LNCAP (cell line): ENCODE data around the gene SDF2L1.

Experiments
- TF ChIP-seq, protein P1 (sequence below): fragments of 450-650 bp; IDR thresholded peaks from 2 replicates; pipeline ENCODE4 v1.5.1; 2017; ENCODE audit warnings: mild to moderate bottlenecking

SDF2L1 gene

GRCh38 chr22:21682385-21683175 lies 40.5 kb downstream of the SDF2L1 start:
- TF ChIP-seq, protein P1, sequence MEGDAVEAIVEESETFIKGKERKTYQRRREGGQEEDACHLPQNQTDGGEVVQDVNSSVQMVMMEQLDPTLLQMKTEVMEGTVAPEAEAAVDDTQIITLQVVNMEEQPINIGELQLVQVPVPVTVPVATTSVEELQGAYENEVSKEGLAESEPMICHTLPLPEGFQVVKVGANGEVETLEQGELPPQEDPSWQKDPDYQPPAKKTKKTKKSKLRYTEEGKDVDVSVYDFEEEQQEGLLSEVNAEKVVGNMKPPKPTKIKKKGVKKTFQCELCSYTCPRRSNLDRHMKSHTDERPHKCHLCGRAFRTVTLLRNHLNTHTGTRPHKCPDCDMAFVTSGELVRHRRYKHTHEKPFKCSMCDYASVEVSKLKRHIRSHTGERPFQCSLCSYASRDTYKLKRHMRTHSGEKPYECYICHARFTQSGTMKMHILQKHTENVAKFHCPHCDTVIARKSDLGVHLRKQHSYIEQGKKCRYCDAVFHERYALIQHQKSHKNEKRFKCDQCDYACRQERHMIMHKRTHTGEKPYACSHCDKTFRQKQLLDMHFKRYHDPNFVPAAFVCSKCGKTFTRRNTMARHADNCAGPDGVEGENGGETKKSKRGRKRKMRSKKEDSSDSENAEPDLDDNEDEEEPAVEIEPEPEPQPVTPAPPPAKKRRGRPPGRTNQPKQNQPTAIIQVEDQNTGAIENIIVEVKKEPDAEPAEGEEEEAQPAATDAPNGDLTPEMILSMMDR = no peak

DNA sequence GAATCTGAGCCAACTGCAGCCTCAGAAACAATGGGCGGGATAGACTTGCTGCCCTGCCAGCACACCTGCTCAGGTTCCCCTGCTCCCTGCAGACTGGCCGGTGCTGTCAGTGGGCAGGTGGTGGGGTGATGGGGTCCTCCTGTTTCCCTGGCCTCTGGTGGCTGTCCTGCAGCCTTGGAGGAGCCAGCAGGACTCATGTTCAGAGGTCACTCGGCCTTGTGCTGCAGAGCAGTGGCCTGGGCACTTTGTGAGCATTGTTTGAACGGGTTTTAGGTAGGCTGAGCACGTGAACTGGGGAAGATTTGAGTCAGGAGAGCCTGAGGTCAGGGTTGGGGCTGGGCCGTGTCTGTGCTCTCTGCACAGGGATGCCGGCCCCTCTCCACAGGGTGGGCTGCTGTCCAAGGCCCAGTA lies 41.3 kb downstream of the SDF2L1 start:
- TF ChIP-seq, protein P1 = no peak

DNA sequence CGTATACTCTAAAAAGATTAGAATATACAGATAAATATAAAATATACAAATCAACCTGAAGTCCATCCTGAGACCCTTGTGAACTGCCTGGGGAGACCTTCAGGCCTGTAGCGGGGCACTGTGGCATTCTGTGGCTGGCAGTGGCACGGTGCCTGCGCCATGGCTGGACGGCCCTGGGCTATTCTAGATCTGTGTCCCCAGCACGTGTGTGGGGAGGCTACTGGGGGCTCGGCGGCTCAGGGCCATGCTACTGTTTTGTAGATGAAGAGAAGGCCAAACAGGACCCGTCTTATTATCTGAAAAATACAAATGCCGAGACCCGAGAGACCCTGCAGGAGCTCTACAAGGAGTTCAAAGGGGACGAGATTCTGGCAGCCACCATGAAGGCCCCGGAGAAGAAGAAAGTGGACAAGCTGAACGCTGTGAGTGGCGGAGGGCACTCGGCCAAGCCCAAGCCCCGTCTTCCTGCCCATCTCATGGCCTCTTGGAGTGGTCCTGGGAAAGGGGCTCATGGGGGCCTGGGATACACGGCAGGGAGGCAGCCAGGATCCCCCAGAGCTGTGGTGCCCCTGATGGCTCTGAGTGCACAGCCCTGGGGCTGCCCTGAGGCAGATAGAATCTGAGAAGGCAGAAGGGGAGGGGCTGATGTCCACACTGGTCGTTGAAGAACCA lies 42.5 kb downstream of the SDF2L1 start:
- TF ChIP-seq, protein P1 = no peak

DNA sequence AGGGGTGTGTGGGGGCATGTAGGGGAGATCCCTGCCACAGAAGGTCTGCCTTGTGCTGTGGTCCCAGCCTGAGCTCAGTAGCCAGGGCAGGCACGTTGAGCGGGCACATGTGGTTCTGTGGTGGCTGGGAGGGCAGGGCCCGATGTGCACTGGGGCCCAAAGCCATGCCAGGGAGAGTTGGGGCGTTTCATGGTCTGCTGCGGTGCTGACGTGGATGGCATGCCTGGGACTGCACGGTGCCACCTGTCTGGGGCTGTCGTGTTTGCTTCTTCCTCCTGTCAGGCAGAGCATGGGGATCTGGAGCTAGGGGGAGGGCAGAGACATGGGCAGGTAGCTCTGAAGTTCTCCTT lies 43.0 kb downstream of the SDF2L1 start:
- TF ChIP-seq, protein P1 = no peak

- TF ChIP-seq, protein P1 = no peak
Observed at GRCh38 chr22:21686193-21686608, 44.1 kb downstream of the SDF2L1 start.

GRCh38 chr22:21686634-21687393 lies 44.7 kb downstream of the SDF2L1 start:
- TF ChIP-seq, protein P1 = no peak

DNA sequence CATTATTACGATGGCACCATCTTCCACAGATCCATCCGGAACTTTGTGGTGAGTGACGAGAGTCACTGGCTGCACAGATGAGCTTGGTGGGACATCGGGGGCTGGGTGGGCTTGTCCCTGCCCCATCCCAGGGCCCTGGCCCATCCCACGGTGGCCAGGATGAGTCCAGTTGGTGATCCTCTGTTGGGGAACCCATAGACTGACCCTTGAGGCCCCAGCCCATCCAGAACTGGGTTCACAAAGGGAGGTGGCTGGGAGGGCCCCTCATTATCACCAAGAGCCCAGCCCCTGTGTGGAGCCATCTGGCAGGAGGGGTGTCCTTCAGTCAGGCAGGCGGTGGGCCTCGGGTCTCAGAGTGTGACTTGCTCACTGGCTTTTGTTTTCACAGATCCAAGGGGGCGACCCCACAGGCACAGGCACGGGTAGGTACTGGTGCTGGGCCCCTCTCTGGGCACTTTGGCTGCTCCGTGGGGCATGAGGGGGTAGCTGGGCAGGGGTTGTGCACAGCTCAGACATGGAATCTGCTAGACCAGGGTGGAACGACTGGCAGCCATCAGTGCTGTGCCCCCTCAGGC lies 45.7 kb downstream of the SDF2L1 start:
- TF ChIP-seq, protein P1 = no peak
